Stimulated activated CD8-positive, alpha-beta memory T cell treated with anti-CD3 and anti-CD28 coated beads, Interleukin-2, amount 100 ng/mL, for 48 hours (primary cell): ENCODE results near the gene MED22.
"Not testable (repeated sequence)": the region's sequence is repeated elsewhere in the genome, so short reads cannot be mapped to it uniquely, and the experiment has no call there.

Source experiments
- DNase-seq, 2 donors: peaks; one replicate each; pipeline ENCODE4 v3.0.0-alpha.2; 2020; ENCODE audit warnings: low read depth in 2 of 2

MED22 gene

DNA sequence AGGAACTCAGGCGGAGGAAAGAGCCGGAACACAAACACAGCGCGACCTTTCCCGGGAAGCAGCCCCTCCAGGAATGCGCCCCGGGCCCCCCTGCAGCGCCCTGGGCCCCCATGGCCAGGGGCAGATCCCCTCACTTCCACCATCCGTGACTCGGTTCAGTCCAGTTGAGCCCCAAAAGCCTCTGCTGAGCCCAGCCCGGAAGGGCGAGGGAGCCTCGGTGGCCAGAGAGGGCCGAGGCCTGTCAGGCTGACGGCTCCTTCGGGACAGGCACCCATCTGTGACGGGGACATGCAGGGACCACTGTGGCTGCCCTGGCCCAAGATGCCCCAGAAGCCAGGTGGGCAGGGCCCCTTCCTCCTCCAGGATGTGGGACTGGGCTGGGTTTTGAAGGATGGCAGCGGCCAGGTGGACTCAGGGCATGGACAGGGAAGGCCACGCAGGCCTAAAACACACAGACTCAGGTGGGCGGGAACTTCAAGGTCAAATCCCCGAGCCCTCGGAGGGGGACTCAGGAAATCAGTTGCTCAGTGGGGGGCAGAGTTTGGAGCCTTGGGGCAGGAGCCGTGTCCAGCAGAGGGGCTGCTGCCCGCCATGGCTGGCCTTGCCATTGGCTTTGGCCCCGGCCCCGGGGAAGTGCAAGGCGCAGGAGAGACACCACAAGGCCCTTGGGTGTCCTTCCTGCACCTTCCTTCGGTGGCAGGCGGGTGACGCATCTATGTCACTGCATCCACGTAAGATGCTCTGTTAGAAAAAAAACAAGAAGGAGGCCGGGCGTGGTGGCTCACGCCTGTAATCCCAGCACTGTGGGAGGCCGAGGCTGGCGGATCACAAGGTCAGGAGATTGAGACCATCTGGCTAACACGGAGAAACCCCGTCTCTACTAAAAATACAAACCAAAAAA is 43.2 kb downstream of the MED22 start:
- DNase-seq: no peak

GRCh38 chr9:133304158-133304470 is 43.8 kb downstream of the MED22 start:
- no peak for DNase-seq

DNA sequence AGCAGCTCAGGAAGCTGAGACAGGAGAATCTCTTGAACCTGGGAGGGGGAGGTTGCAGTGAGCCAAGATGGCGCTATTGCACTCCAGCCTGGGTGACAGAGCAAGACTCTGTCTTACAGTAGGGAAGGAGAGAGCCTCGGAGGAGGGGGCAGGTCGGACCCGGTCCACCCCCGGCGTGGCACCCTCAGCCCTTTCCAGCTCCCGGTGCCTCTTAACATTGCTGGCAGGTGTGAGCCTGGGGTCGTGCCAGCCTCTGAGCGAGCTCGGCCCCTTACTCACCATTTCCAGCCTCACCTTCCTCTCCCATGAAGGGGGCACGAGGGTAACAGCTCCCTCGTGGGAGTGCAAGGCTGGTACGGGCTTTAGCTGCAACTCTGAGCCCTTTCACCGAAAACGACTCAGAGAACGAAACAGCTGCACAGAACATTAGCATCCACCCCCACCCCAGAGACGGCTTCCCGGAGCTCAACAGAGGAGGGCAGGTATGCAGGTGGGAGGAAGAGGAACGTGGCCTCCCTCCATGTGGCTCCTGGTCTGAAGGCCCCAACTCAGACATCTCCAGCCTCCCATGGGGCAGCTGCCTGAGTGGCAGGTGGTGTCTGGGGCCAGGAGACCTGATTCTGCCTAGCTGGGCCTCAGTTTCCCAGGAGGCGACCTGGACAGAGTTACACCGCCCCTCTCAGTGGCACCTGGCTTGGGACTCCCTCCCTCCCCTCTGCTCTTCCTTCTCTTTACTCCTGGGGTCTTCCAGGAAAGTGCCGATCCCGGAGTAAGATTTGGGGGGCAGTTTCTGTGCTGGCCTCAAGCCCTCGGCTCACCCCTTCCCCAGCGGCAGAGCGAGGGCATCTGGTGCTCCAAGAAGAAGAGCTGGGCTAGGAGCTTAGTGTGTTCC is 44.4 kb downstream of the MED22 start:
- DNase-seq: no peak

- no peak for DNase-seq
Measured at GRCh38 chr9:133301253-133302230, 46.4 kb downstream of the MED22 start.

- DNase-seq: not testable (repeated sequence)
Measured at GRCh38 chr9:133299996-133300395, 47.9 kb downstream of the MED22 start.

- no peak for DNase-seq
Measured at GRCh38 chr9:133294257-133294656, 53.7 kb downstream of the MED22 start.

- DNase-seq: no peak
Measured at GRCh38 chr9:133290751-133291302, 57.1 kb downstream of the MED22 start.
